GM23338 (cell line): ENCODE data around the gene HDAC10. TPM values are rescaled to one million over a fixed set of nuclear protein-coding genes. Genes with fewer than 3 reads are reported as not detected.

Experiments
- ATAC-seq: fragments of 200-7000 bp; cut with Tn5 transposase; 3 replicates; pipeline ENCODE4 v1.9.1; 2020
- DNase-seq: peaks from one replicate; pipeline ENCODE4 v3.0.0-alpha.2; 2015; ENCODE audit warnings: low spot score
- H2AFZ ChIP-seq: fragments of 200-600 bp; sonication (generic); 2 replicates; pipeline ENCODE4 v1.8.0; 2016; ENCODE audit warnings: antibody characterized with exemption, mild to moderate bottlenecking, moderate library complexity
- H3F3A ChIP-seq: fragments of 200-600 bp; sonication (generic); replicated peaks from 2 replicates; pipeline ENCODE4 v1.8.0; 2017; ENCODE audit warnings: antibody characterized with exemption, mixed run types, low read depth
- H3K27ac ChIP-seq: fragments of 200-600 bp; sonication (generic); 2 replicates; pipeline ENCODE4 v1.6.1; 2016; ENCODE audit warnings: low read depth
- H3K27me3 ChIP-seq: fragments of 200-600 bp; sonication (generic); 2 replicates; pipeline ENCODE4 v1.8.0; 2016; ENCODE audit warnings: mild to moderate bottlenecking, mixed run types, moderate library complexity; ENCODE audit not compliant: insufficient read depth
- H3K36me3 ChIP-seq: fragments of 200-600 bp; sonication (generic); 2 replicates; pipeline ENCODE4 v1.8.0; 2016; ENCODE audit warnings: mild to moderate bottlenecking; ENCODE audit not compliant: insufficient read depth
- H3K4me1 ChIP-seq: fragments of 200-600 bp; sonication (generic); 2 replicates; pipeline ENCODE4 v1.8.0; 2016; ENCODE audit warnings: mild to moderate bottlenecking, moderate library complexity; ENCODE audit not compliant: insufficient read depth
- H3K4me2 ChIP-seq: fragments of 200-600 bp; sonication (generic); 2 replicates; pipeline ENCODE4 v1.7.1; 2017; ENCODE audit warnings: mixed run types
- H3K4me3 ChIP-seq: fragments of 200-600 bp; sonication (generic); 2 replicates; pipeline ENCODE4 v1.6.1; 2016; ENCODE audit warnings: mixed run types
- H3K79me2 ChIP-seq: fragments of 200-600 bp; sonication (generic); replicated peaks from 2 replicates; pipeline ENCODE4 v1.8.0; 2017; ENCODE audit warnings: mild to moderate bottlenecking; ENCODE audit not compliant: insufficient read depth
- H3K9me2 ChIP-seq: fragments of 200-600 bp; sonication (generic); 2 replicates; pipeline ENCODE4 v1.8.0; 2017; ENCODE audit not compliant: insufficient read depth
- H4K20me1 ChIP-seq: fragments of 200-600 bp; sonication (generic); replicated peaks from 2 replicates; pipeline ENCODE4 v1.8.0; 2017; ENCODE audit warnings: mild to moderate bottlenecking; ENCODE audit not compliant: insufficient read depth
- H3K27ac Mint-ChIP-seq: 2 replicates; pipeline ENCODE4 v1.8.0; 2020; ENCODE audit warnings: inconsistent platforms, mild to moderate bottlenecking, moderate library complexity, mixed read lengths
- H3K27me3 Mint-ChIP-seq: 3 replicates; pipeline ENCODE4 v1.8.0; 2022; ENCODE audit warnings: low read depth, mild to moderate bottlenecking, moderate library complexity, mixed read lengths, inconsistent platforms; ENCODE audit not compliant: insufficient read depth, poor library complexity
- H3K36me3 Mint-ChIP-seq: 3 replicates; pipeline ENCODE4 v1.8.0; 2021; ENCODE audit warnings: low read depth, mild to moderate bottlenecking, inconsistent platforms, moderate library complexity, mixed read lengths
- H3K4me1 Mint-ChIP-seq: 3 replicates; pipeline ENCODE4 v1.8.0; 2020; ENCODE audit warnings: mild to moderate bottlenecking, inconsistent platforms, mixed read lengths
- H3K4me3 Mint-ChIP-seq: 3 replicates; pipeline ENCODE4 v1.8.0; 2021; ENCODE audit warnings: moderate library complexity, mild to moderate bottlenecking, inconsistent platforms, mixed read lengths
- H3K9me3 Mint-ChIP-seq: 3 replicates; pipeline ENCODE4 v1.8.0; 2020; ENCODE audit warnings: moderate library complexity, mild to moderate bottlenecking, inconsistent platforms, mixed read lengths
- CREB1 ChIP-seq: fragments of 250-450 bp; sonication (Bioruptor Pico); IDR thresholded peaks from 2 replicates; pipeline ENCODE4 v1.5.0; 2020; ENCODE audit warnings: low read depth, mild to moderate bottlenecking, moderate library complexity
- EZH2phosphoT487 ChIP-seq: fragments of 200-600 bp; sonication (generic); IDR thresholded peaks from one replicate; pipeline ENCODE4 v1.8.1; 2018; ENCODE audit warnings: antibody characterized with exemption; ENCODE audit not compliant: unreplicated experiment
- JUNB ChIP-seq: IDR thresholded peaks from one replicate; pipeline ENCODE4 v1.6.1; 2016; ENCODE audit warnings: antibody characterized with exemption; ENCODE audit not compliant: unreplicated experiment
- POLR2AphosphoS5 ChIP-seq: IDR thresholded peaks from 2 replicates; pipeline ENCODE4 v1.6.1; 2016; ENCODE audit warnings: antibody characterized with exemption, low read depth
- STAT1 ChIP-seq: IDR thresholded peaks from one replicate; pipeline ENCODE4 v1.6.1; 2016; ENCODE audit warnings: antibody characterized with exemption; ENCODE audit not compliant: unreplicated experiment
- ZNF114 ChIP-seq: fragments of 250-450 bp; sonication (Bioruptor Pico); IDR thresholded peaks from 2 replicates; pipeline ENCODE4 v1.5.0; 2020; ENCODE audit warnings: mild to moderate bottlenecking, moderate library complexity
- polyA plus RNA-seq: library from polyadenylated mRNA; unstranded; fragments of >200 nt; fragmentation: Nextera tagmentation; extraction: Ambion mirVana; gene quantifications from 2 replicates; pipeline ENCODE4 v1.2.1, GENCODE V29; 2016
- total RNA-seq: library from RNA; depleted of rRNA; stranded (reverse); fragments of >200 nt; shearing (Covaris generic); gene quantifications from 2 replicates; pipeline ENCODE4 v1.2.3, GENCODE V29; 2014
- TF ChIP-seq, protein P1 (sequence below): IDR thresholded peaks from one replicate; pipeline ENCODE4 v1.6.1; 2018; ENCODE audit warnings: antibody characterized with exemption; ENCODE audit not compliant: unreplicated experiment

The HDAC10 gene
- total and polyA plus RNA-seq, 2 experiments from 2014 or later: 4.1 to 41.9 TPM

DNA sequence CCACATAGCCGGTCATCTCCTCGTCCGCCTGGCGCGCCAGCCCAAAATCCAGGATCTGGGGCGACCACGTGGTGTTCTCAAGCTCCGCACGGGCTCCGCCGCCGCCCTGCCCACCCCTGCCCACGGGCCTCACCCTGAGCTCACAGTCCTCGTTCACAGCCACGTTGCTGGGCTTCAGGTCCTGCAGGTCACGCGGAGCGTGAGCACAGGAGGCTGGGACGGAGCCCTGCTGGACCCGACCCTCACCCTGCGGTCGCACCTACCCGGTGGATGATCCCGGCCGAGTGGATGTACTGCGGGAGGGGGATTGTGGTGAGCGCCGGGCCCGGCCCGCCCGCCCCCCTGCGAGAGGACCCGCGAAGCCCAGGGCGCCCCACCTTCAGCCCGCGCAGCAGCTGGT, 15.9 kb upstream of the HDAC10 start (continued):
- TF ChIP-seq, protein P1, sequence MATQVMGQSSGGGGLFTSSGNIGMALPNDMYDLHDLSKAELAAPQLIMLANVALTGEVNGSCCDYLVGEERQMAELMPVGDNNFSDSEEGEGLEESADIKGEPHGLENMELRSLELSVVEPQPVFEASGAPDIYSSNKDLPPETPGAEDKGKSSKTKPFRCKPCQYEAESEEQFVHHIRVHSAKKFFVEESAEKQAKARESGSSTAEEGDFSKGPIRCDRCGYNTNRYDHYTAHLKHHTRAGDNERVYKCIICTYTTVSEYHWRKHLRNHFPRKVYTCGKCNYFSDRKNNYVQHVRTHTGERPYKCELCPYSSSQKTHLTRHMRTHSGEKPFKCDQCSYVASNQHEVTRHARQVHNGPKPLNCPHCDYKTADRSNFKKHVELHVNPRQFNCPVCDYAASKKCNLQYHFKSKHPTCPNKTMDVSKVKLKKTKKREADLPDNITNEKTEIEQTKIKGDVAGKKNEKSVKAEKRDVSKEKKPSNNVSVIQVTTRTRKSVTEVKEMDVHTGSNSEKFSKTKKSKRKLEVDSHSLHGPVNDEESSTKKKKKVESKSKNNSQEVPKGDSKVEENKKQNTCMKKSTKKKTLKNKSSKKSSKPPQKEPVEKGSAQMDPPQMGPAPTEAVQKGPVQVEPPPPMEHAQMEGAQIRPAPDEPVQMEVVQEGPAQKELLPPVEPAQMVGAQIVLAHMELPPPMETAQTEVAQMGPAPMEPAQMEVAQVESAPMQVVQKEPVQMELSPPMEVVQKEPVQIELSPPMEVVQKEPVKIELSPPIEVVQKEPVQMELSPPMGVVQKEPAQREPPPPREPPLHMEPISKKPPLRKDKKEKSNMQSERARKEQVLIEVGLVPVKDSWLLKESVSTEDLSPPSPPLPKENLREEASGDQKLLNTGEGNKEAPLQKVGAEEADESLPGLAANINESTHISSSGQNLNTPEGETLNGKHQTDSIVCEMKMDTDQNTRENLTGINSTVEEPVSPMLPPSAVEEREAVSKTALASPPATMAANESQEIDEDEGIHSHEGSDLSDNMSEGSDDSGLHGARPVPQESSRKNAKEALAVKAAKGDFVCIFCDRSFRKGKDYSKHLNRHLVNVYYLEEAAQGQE: no peak
- TF ChIP-seq CREB1 (CRISPR knock-in tag) (no peak), JUNB (no peak), EZH2phosphoT487 (no peak), ZNF114 (CRISPR knock-in tag) (no peak), POLR2AphosphoS5 (no peak), STAT1 (no peak)

DNA sequence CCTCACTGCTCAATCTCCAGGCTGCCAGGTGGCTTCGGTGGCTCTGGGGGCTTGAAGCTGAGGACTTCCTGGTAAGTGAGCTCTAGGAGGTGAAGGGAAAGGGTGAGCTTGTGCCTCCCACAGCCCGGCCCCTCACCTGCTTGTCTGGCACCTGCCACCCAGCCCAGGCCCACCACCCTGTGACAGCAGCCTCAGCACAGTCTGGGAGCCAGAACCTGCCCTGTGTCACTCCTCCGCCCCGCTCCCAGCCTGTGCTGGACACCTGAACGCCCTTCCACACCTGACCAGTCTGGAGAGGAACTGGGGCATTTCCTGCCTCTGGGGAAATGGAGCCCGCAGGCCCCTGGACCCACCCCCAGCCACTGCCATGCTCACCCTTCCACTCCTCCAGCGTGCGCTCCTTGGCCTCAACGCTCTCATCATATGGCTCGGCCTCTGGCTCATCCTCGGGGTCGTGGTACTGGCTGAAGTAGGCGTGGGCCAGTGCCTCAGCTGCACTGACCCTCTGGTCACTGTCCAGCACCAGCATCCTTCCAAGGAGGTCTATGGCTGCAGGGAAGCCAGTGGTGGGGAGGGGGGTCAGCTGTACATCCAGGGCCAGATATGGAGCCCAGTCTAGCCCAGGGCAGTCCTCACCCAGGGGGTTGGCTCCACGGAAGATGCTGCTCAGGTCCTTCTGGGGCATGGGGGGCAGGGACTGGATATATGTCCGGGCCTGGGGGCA, 14.0 kb upstream of the HDAC10 start:
- peaks cover 62% of the 10 kb centered on the region for H3K27me3 ChIP-seq
- Mint-ChIP-seq H3K4me3 (no peak overlapping the region), H3K36me3 (no peaks in the 10 kb centered on the region), H3K27ac (no peak overlapping the region), H3K27me3 (peaks cover 46% of the 10 kb centered on the region), H3K9me3 (no peaks in the 10 kb centered on the region), H3K4me1 (peaks cover 8% of the 10 kb centered on the region; the same call in 2 of the 3 replicates)
- no peak for DNase-seq
- no peak for ATAC-seq
- no peaks in the 10 kb centered on the region; the same call in 1 of the 2 replicates for H4K20me1 ChIP-seq
- no peak overlapping the region for H3K27ac ChIP-seq
- H2AFZ ChIP-seq: no peak overlapping the region
- peaks cover 13% of the 10 kb centered on the region for H3K4me1 ChIP-seq
- no peaks in the 10 kb centered on the region for H3K9me2 ChIP-seq
- no peaks in the 10 kb centered on the region for H3F3A ChIP-seq
- H3K4me2 ChIP-seq: no peak overlapping the region
- no peak overlapping the region for H3K4me3 ChIP-seq
- H3K36me3 ChIP-seq: no peaks in the 10 kb centered on the region
- TF ChIP-seq, protein P1: no peak
- H3K79me2 ChIP-seq: no peaks in the 10 kb centered on the region
